ENCODE results near the gene FRMD4A.

DNA sequence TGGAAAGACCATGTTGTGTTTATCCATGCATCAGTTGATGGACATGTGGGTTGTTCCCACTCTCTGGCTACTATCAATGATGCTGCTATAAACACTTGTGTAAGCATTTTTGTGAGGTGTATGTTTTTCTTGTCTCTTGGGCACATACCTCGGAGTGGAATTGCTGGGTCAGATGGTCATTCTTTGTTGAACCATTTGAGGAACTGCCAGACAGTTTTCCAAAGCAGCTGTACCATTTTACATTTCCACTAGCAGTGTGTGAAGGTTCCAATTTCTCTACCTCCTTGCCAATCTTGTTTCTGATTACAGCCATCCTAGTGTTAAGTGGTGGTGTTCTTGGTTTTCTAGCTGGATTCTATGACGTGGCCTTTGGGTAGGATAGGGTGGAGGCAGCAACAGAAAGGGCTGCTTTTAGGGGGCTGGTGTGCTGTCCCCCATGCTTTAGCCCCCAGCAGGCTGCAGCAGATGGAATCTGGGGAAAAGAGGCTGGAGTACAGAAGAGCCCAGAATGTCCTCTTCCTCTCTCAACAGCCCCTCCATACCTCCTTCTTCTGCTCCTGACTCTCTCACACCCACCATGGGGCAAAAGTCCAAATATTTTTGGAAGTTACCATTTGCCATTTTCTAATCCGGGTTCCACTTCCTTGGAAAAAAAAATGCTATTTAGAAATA, 352.7 kb downstream of the FRMD4A start:
- TF ChIP-seq POLR2A (IDR thresholded peaks at IDR 0.05; ENCODE audit: low read depth, low read length) (no peak), POLR2AphosphoS5 (IDR thresholded peaks at IDR 0.05; ENCODE audit: low read depth, low read length) (no peak)

Measured in GM12892 (cell line).